Endothelial cell of umbilical vein (primary cell): ENCODE results near the gene NRXN3. TPM values are rescaled to one million over a fixed set of nuclear protein-coding genes. Genes with fewer than 3 reads are reported as not detected.

Experiments
- BruUV-seq: library from RNA; stranded (reverse); fragments of 400-500 nt; replicated peaks from 2 replicates; lab custom pipeline; 2021; lab: Mats Ljungman, UMichigan
- CTCF ChIA-PET: fragments of 300-600, 350-600 bp; sonication (Branson Sonifier 250); formaldehyde crosslinking; loops from one replicate; lab custom pipeline; 2021; ENCODE audit warnings: antibody characterized with exemption, inconsistent platforms; lab: Charles Lee
- POLR2A ChIA-PET: fragments of 300-600, 350-600 bp; sonication (Branson Sonifier 250); formaldehyde crosslinking; loops from one replicate; lab custom pipeline; 2021; ENCODE audit warnings: antibody characterized with exemption, inconsistent platforms; lab: Charles Lee
- DNase-seq: peaks from one replicate; pipeline ENCODE4 v3.0.0-alpha.2; 2011; ENCODE audit warnings: low read depth, low spot score
- FAIRE-seq: peaks from 2 replicates; lab custom pipeline; 2011; peaks lifted over from hg19 to GRCh38; lab: Jason Lieb, UNC
- H2AFZ ChIP-seq: 2 replicates; pipeline ENCODE4 v1.6.0; 2012; ENCODE audit warnings: low read depth, low read length, control low read depth, inconsistent platforms
- H3K27ac ChIP-seq: 2 replicates; pipeline ENCODE4 v1.5.1; 2011; ENCODE audit warnings: low read depth, mild to moderate bottlenecking, control low read depth, low read length, moderate library complexity; ENCODE audit not compliant: insufficient read depth
- H3K27me3 ChIP-seq, 2 experiments: 2 replicates each; pipeline versions ENCODE4 v1.6.0 to v1.6.1; 2011; ENCODE audit warnings: low read length in 2 of 2, mixed read lengths in 1 of 2; ENCODE audit not compliant: control insufficient read depth in 2 of 2, insufficient read depth in 2 of 2
- H3K36me3 ChIP-seq, 2 experiments: 2 replicates in 1 of 2; 3 replicates in 1 of 2; pipeline ENCODE4 v1.5.1; 2011; ENCODE audit warnings: low read length in 2 of 2, mild to moderate bottlenecking in 1 of 2, moderate library complexity in 1 of 2; ENCODE audit not compliant: control insufficient read depth in 2 of 2, insufficient read depth in 2 of 2; ENCODE audit errors: extremely low read depth in 1 of 2
- H3K4me1 ChIP-seq: 3 replicates; pipeline ENCODE4 v1.5.1; 2011; ENCODE audit warnings: mild to moderate bottlenecking, low read length; ENCODE audit not compliant: control insufficient read depth, insufficient read depth; ENCODE audit errors: extremely low read depth
- H3K4me2 ChIP-seq: 2 replicates; pipeline ENCODE4 v1.6.1; 2011; ENCODE audit warnings: low read length, control low read depth, mixed read lengths; ENCODE audit not compliant: insufficient read depth
- H3K4me3 ChIP-seq, 3 experiments: fragments of 200-600 bp in 1 of 3; sonication (generic), shearing (Covaris generic) in 1 of 3; replicated peaks in 1 of 3; 2 replicates each; pipeline ENCODE4 v1.5.1; 2011 to 2016; ENCODE audit warnings: control low read depth in 3 of 3, low read length in 3 of 3, mild to moderate bottlenecking in 2 of 3, inconsistent platforms in 1 of 3, low read depth in 1 of 3, moderate library complexity in 1 of 3; ENCODE audit not compliant: insufficient read depth in 1 of 3
- H3K79me2 ChIP-seq: 2 replicates; pipeline ENCODE4 v1.6.0; 2012; ENCODE audit warnings: low read length, inconsistent platforms; ENCODE audit not compliant: control insufficient read depth, insufficient read depth
- H3K9ac ChIP-seq: replicated peaks from 2 replicates; pipeline ENCODE3; 2011; ENCODE audit warnings: low read length, control low read depth; ENCODE audit not compliant: insufficient read depth; ENCODE audit errors: extremely low read depth
- H3K9me1 ChIP-seq: replicated peaks from 3 replicates; pipeline ENCODE4 v1.6.0; 2011; ENCODE audit warnings: mild to moderate bottlenecking, low read length; ENCODE audit not compliant: control insufficient read depth, insufficient read depth; ENCODE audit errors: extremely low read depth
- H3K9me3 ChIP-seq: replicated peaks from 2 replicates; pipeline ENCODE4 v1.5.1; 2012; ENCODE audit warnings: low read length, inconsistent platforms; ENCODE audit not compliant: control insufficient read depth, insufficient read depth
- H4K20me1 ChIP-seq: replicated peaks from 2 replicates; pipeline ENCODE3; 2011; ENCODE audit warnings: mild to moderate bottlenecking, low read length; ENCODE audit not compliant: control insufficient read depth, insufficient read depth; ENCODE audit errors: extremely low read depth
- CTCF ChIP-seq, 2 donors: IDR thresholded peaks; 1 replicate in 1 of 2; 2 replicates in 1 of 2; pipeline ENCODE4 v1.5.1; 2011; ENCODE audit warnings: low read length in 2 of 2, mild to moderate bottlenecking in 2 of 2, moderate library complexity in 2 of 2, control low read depth in 1 of 2, inconsistent platforms in 1 of 2, low read depth in 1 of 2; ENCODE audit not compliant: insufficient read depth in 1 of 2; ENCODE audit errors: extremely low read depth in 1 of 2
- EZH2 ChIP-seq: IDR thresholded peaks from 2 replicates; pipeline ENCODE4 v1.6.1; 2012; ENCODE audit warnings: borderline replicate concordance, low read depth, mild to moderate bottlenecking, moderate library complexity, low read length, inconsistent platforms; ENCODE audit not compliant: severe bottlenecking
- FOS ChIP-seq: IDR thresholded peaks from 2 replicates; pipeline ENCODE4 v1.6.1; 2011; ENCODE audit warnings: mild to moderate bottlenecking, low read length, moderate library complexity, borderline replicate concordance; ENCODE audit not compliant: insufficient read depth
- GATA2 ChIP-seq: IDR thresholded peaks from 2 replicates; pipeline ENCODE4 v1.7.0; 2011; ENCODE audit warnings: low read depth, mild to moderate bottlenecking, moderate library complexity, mixed read lengths, low read length; ENCODE audit not compliant: insufficient read length, insufficient read depth
- JUN ChIP-seq: IDR thresholded peaks from 2 replicates; pipeline ENCODE4 v1.6.1; 2011; ENCODE audit warnings: borderline replicate concordance, low read depth; ENCODE audit not compliant: insufficient read length, insufficient read depth
- MAX ChIP-seq: IDR thresholded peaks from 2 replicates; pipeline ENCODE4 v1.6.1; 2011; ENCODE audit not compliant: insufficient read depth, insufficient read length
- MYC ChIP-seq: IDR thresholded peaks from one replicate; pipeline ENCODE4 v1.6.1; 2011; ENCODE audit warnings: mild to moderate bottlenecking, low read depth, low read length
- POLR2A ChIP-seq: IDR thresholded peaks from 2 replicates; pipeline ENCODE4 v1.6.1; 2012; ENCODE audit warnings: low read depth, mild to moderate bottlenecking, control low read depth, low read length
- POLR2AphosphoS5 ChIP-seq: IDR thresholded peaks from 2 replicates; pipeline ENCODE4 v1.6.1; 2012; ENCODE audit warnings: low read depth, mild to moderate bottlenecking, control low read depth, low read length, moderate library complexity; ENCODE audit not compliant: insufficient read depth
- dilution Hi-C: fragments of 300-500 bp; cut with MboI; formaldehyde crosslinking; loops from one replicate; pipeline ENCODE4 v1.15.0; 2019; ENCODE audit warnings: low sequenced_read_pairs; ENCODE audit not compliant: extremely low pct_ligation_motif_present
- intact Hi-C: fragments of 100-400 bp; cut with micrococcal nuclease; formaldehyde crosslinking; loops from one replicate; pipeline ENCODE4 v1.10.0; 2022
- polyA plus RNA-seq, 4 experiments: library from polyadenylated mRNA; depleted of rRNA in 3 of 4; stranded (reverse) in 3 of 4; unstranded in 1 of 4; fragments of >200 nt; gene quantifications; 2 replicates each; pipeline versions ENCODE4 v1.2.1 to v1.2.3, GENCODE V29; 2011 to 2012; ENCODE audit warnings: missing spikeins in 1 of 4
- total RNA-seq: library from RNA; stranded (reverse); gene quantifications from 2 replicates; pipeline ENCODE4 v1.2.3, GENCODE V29; 2021

Gene NRXN3
- total and polyA plus RNA-seq, 2 donors (not counting 3 experiments of a cell fraction or from before 2014, with no cell fraction given) = 0.72 to 4.2 TPM

- intact Hi-C loops = no loop called here
- no peak for DNase-seq
Measured at GRCh38 chr14:79896009-79896408, 1725.8 kb downstream of the NRXN3 start.

More at GRCh38 chr14:79896009-79896408, 1725.8 kb downstream of the NRXN3 start:
- H3K36me3 ChIP-seq = no peaks in the 10 kb centered on the region
- no peaks in the 10 kb centered on the region for H3K27me3 ChIP-seq
- dilution Hi-C loops = no loop called here
- FAIRE-seq = no peak
- no peaks in the 10 kb centered on the region for H3K79me2 ChIP-seq
- no peaks in the 10 kb centered on the region for H3K9me1 ChIP-seq
- CTCF ChIA-PET = interaction anchor here (0.9 kb wide), 1 partner anchor 15 kb away, joined by 3 read pairs; no protein-coding TSS in a partner anchor
- H3K4me1 ChIP-seq = no peaks in the 10 kb centered on the region
- no peak overlapping the region for H3K4me3 ChIP-seq
- no peak overlapping the region for H3K27ac ChIP-seq
- H3K4me2 ChIP-seq = no peak overlapping the region
- H3K9me3 ChIP-seq = no peaks in the 10 kb centered on the region
- H3K9ac ChIP-seq = no peak overlapping the region
- TF ChIP-seq MYC (no peak), JUN (no peak), CTCF (IDR thresholded peaks at IDR 0.05; ENCODE audit: extremely low read depth in 1 of 2, insufficient read depth in 1 of 2, low read depth in 1 of 2, low read length in 2 of 2) (no peak), POLR2AphosphoS5 (no peak), FOS (no peak), MAX (no peak), GATA2 (no peak), POLR2A (no peak), EZH2 (no peak)
- BruUV-seq = no TSS peak
- H4K20me1 ChIP-seq = no peaks in the 10 kb centered on the region
- POLR2A ChIA-PET = no interaction called here
- no peak overlapping the region for H2AFZ ChIP-seq
